Endothelial cell of umbilical vein (primary cell): ENCODE results near the gene SLFNL1. TPM values are rescaled to one million over a fixed set of nuclear protein-coding genes. Genes with fewer than 3 reads are reported as not detected.

Experiments
- BruUV-seq: library from RNA; stranded (reverse); fragments of 400-500 nt; replicated peaks from 2 replicates; lab custom pipeline; 2021; lab: Mats Ljungman, UMichigan
- CTCF ChIA-PET: fragments of 300-600, 350-600 bp; sonication (Branson Sonifier 250); formaldehyde crosslinking; loops from one replicate; lab custom pipeline; 2021; ENCODE audit warnings: antibody characterized with exemption, inconsistent platforms; lab: Charles Lee
- POLR2A ChIA-PET: fragments of 300-600, 350-600 bp; sonication (Branson Sonifier 250); formaldehyde crosslinking; loops from one replicate; lab custom pipeline; 2021; ENCODE audit warnings: antibody characterized with exemption, inconsistent platforms; lab: Charles Lee
- DNase-seq: peaks from one replicate; pipeline ENCODE4 v3.0.0-alpha.2; 2011; ENCODE audit warnings: low read depth, low spot score
- FAIRE-seq: peaks from 2 replicates; lab custom pipeline; 2011; peaks lifted over from hg19 to GRCh38; lab: Jason Lieb, UNC
- H2AFZ ChIP-seq: 2 replicates; pipeline ENCODE4 v1.6.0; 2012; ENCODE audit warnings: low read depth, low read length, control low read depth, inconsistent platforms
- H3K27ac ChIP-seq: 2 replicates; pipeline ENCODE4 v1.5.1; 2011; ENCODE audit warnings: low read depth, mild to moderate bottlenecking, control low read depth, low read length, moderate library complexity; ENCODE audit not compliant: insufficient read depth
- H3K27me3 ChIP-seq, 2 experiments: 2 replicates each; pipeline versions ENCODE4 v1.6.0 to v1.6.1; 2011; ENCODE audit warnings: low read length in 2 of 2, mixed read lengths in 1 of 2; ENCODE audit not compliant: control insufficient read depth in 2 of 2, insufficient read depth in 2 of 2
- H3K36me3 ChIP-seq, 2 experiments: 2 replicates in 1 of 2; 3 replicates in 1 of 2; pipeline ENCODE4 v1.5.1; 2011; ENCODE audit warnings: low read length in 2 of 2, mild to moderate bottlenecking in 1 of 2, moderate library complexity in 1 of 2; ENCODE audit not compliant: control insufficient read depth in 2 of 2, insufficient read depth in 2 of 2; ENCODE audit errors: extremely low read depth in 1 of 2
- H3K4me1 ChIP-seq: 3 replicates; pipeline ENCODE4 v1.5.1; 2011; ENCODE audit warnings: mild to moderate bottlenecking, low read length; ENCODE audit not compliant: control insufficient read depth, insufficient read depth; ENCODE audit errors: extremely low read depth
- H3K4me2 ChIP-seq: 2 replicates; pipeline ENCODE4 v1.6.1; 2011; ENCODE audit warnings: low read length, control low read depth, mixed read lengths; ENCODE audit not compliant: insufficient read depth
- H3K4me3 ChIP-seq, 3 experiments: fragments of 200-600 bp in 1 of 3; sonication (generic), shearing (Covaris generic) in 1 of 3; replicated peaks in 1 of 3; 2 replicates each; pipeline ENCODE4 v1.5.1; 2011 to 2016; ENCODE audit warnings: control low read depth in 3 of 3, low read length in 3 of 3, mild to moderate bottlenecking in 2 of 3, inconsistent platforms in 1 of 3, low read depth in 1 of 3, moderate library complexity in 1 of 3; ENCODE audit not compliant: insufficient read depth in 1 of 3
- H3K79me2 ChIP-seq: 2 replicates; pipeline ENCODE4 v1.6.0; 2012; ENCODE audit warnings: low read length, inconsistent platforms; ENCODE audit not compliant: control insufficient read depth, insufficient read depth
- H3K9ac ChIP-seq: replicated peaks from 2 replicates; pipeline ENCODE3; 2011; ENCODE audit warnings: low read length, control low read depth; ENCODE audit not compliant: insufficient read depth; ENCODE audit errors: extremely low read depth
- H3K9me1 ChIP-seq: replicated peaks from 3 replicates; pipeline ENCODE4 v1.6.0; 2011; ENCODE audit warnings: mild to moderate bottlenecking, low read length; ENCODE audit not compliant: control insufficient read depth, insufficient read depth; ENCODE audit errors: extremely low read depth
- H3K9me3 ChIP-seq: replicated peaks from 2 replicates; pipeline ENCODE4 v1.5.1; 2012; ENCODE audit warnings: low read length, inconsistent platforms; ENCODE audit not compliant: control insufficient read depth, insufficient read depth
- H4K20me1 ChIP-seq: replicated peaks from 2 replicates; pipeline ENCODE3; 2011; ENCODE audit warnings: mild to moderate bottlenecking, low read length; ENCODE audit not compliant: control insufficient read depth, insufficient read depth; ENCODE audit errors: extremely low read depth
- CTCF ChIP-seq, 2 donors: IDR thresholded peaks; 1 replicate in 1 of 2; 2 replicates in 1 of 2; pipeline ENCODE4 v1.5.1; 2011; ENCODE audit warnings: low read length in 2 of 2, mild to moderate bottlenecking in 2 of 2, moderate library complexity in 2 of 2, control low read depth in 1 of 2, inconsistent platforms in 1 of 2, low read depth in 1 of 2; ENCODE audit not compliant: insufficient read depth in 1 of 2; ENCODE audit errors: extremely low read depth in 1 of 2
- EZH2 ChIP-seq: IDR thresholded peaks from 2 replicates; pipeline ENCODE4 v1.6.1; 2012; ENCODE audit warnings: borderline replicate concordance, low read depth, mild to moderate bottlenecking, moderate library complexity, low read length, inconsistent platforms; ENCODE audit not compliant: severe bottlenecking
- FOS ChIP-seq: IDR thresholded peaks from 2 replicates; pipeline ENCODE4 v1.6.1; 2011; ENCODE audit warnings: mild to moderate bottlenecking, low read length, moderate library complexity, borderline replicate concordance; ENCODE audit not compliant: insufficient read depth
- GATA2 ChIP-seq: IDR thresholded peaks from 2 replicates; pipeline ENCODE4 v1.7.0; 2011; ENCODE audit warnings: low read depth, mild to moderate bottlenecking, moderate library complexity, mixed read lengths, low read length; ENCODE audit not compliant: insufficient read length, insufficient read depth
- JUN ChIP-seq: IDR thresholded peaks from 2 replicates; pipeline ENCODE4 v1.6.1; 2011; ENCODE audit warnings: borderline replicate concordance, low read depth; ENCODE audit not compliant: insufficient read length, insufficient read depth
- MAX ChIP-seq: IDR thresholded peaks from 2 replicates; pipeline ENCODE4 v1.6.1; 2011; ENCODE audit not compliant: insufficient read depth, insufficient read length
- MYC ChIP-seq: IDR thresholded peaks from one replicate; pipeline ENCODE4 v1.6.1; 2011; ENCODE audit warnings: mild to moderate bottlenecking, low read depth, low read length
- POLR2A ChIP-seq: IDR thresholded peaks from 2 replicates; pipeline ENCODE4 v1.6.1; 2012; ENCODE audit warnings: low read depth, mild to moderate bottlenecking, control low read depth, low read length
- POLR2AphosphoS5 ChIP-seq: IDR thresholded peaks from 2 replicates; pipeline ENCODE4 v1.6.1; 2012; ENCODE audit warnings: low read depth, mild to moderate bottlenecking, control low read depth, low read length, moderate library complexity; ENCODE audit not compliant: insufficient read depth
- dilution Hi-C: fragments of 300-500 bp; cut with MboI; formaldehyde crosslinking; loops from one replicate; pipeline ENCODE4 v1.15.0; 2019; ENCODE audit warnings: low sequenced_read_pairs; ENCODE audit not compliant: extremely low pct_ligation_motif_present
- intact Hi-C: fragments of 100-400 bp; cut with micrococcal nuclease; formaldehyde crosslinking; loops from one replicate; pipeline ENCODE4 v1.10.0; 2022
- polyA plus RNA-seq, 4 experiments: library from polyadenylated mRNA; depleted of rRNA in 3 of 4; stranded (reverse) in 3 of 4; unstranded in 1 of 4; fragments of >200 nt; gene quantifications; 2 replicates each; pipeline versions ENCODE4 v1.2.1 to v1.2.3, GENCODE V29; 2011 to 2012; ENCODE audit warnings: missing spikeins in 1 of 4
- total RNA-seq: library from RNA; stranded (reverse); gene quantifications from 2 replicates; pipeline ENCODE4 v1.2.3, GENCODE V29; 2021

Gene SLFNL1
- total and polyA plus RNA-seq, 2 donors (not counting 3 experiments of a cell fraction or from before 2014, with no cell fraction given), result 0.14 to 0.29 TPM

DNA sequence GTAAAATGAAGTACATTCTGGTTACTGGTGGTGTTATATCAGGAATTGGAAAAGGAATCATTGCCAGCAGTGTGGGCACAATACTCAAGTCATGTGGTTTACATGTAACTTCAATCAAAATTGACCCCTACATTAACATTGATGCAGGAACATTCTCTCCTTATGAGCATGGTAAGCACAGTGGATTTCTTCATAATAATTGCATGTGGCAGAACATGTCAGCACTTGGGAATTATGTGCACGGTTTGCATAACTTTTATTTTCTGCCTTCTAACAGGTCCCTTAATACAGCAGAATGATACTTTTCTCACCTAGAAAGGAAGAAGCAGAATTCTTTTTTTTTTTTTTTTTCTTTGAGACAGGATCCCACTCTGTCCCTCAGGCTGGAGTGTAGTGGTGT is 38.2 kb downstream of the SLFNL1 start:
- POLR2A ChIA-PET, result no interaction called here
- peaks cover 18 to 24% of the 10 kb centered on the region in 2 experiments for H3K36me3 ChIP-seq
- H3K4me3 ChIP-seq, result no peak overlapping the region
- CTCF ChIA-PET, result interaction anchor here (0.7 kb wide), 1 partner anchor 137 kb away, joined by 3 read pairs; no protein-coding TSS in a partner anchor
- intact Hi-C loops, result no loop called here
- DNase-seq (no peak), FAIRE-seq (no peak)
- no peaks in the 10 kb centered on the region for H3K9me3 ChIP-seq
- no peak overlapping the region for H2AFZ ChIP-seq
- H3K9ac ChIP-seq, result no peak overlapping the region
- H3K79me2 ChIP-seq, result peaks cover 57% of the 10 kb centered on the region
- H3K4me1 ChIP-seq, result peaks cover 26% of the 10 kb centered on the region
- dilution Hi-C loops, result no loop called here
- H3K27ac ChIP-seq, result no peak overlapping the region
- H3K27me3 ChIP-seq, result no peaks in the 10 kb centered on the region
- H3K9me1 ChIP-seq, result no peaks in the 10 kb centered on the region
- no peaks in the 10 kb centered on the region for H4K20me1 ChIP-seq
- no peak overlapping the region for H3K4me2 ChIP-seq
- BruUV-seq, result no TSS peak
- TF ChIP-seq FOS, result no peak
- TF ChIP-seq MAX, result no peak
- TF ChIP-seq GATA2, result no peak
- no peak for TF ChIP-seq POLR2AphosphoS5
- TF ChIP-seq POLR2A, result no peak
- no peak for TF ChIP-seq JUN
- no peak for TF ChIP-seq MYC
- no peak for TF ChIP-seq EZH2
- TF ChIP-seq CTCF (IDR thresholded peaks at IDR 0.05; ENCODE audit: extremely low read depth in 1 of 2, insufficient read depth in 1 of 2, low read depth in 1 of 2, low read length in 2 of 2), result no peak
